Fibroblast of the aortic adventitia (primary cell): Measurements from ENCODE around the gene PGF. TPM values are rescaled to one million over a fixed set of nuclear protein-coding genes. Genes with fewer than 3 reads are reported as not detected.
"Not testable (repeated sequence)": the region's sequence is repeated elsewhere in the genome, so short reads cannot be mapped to it uniquely, and the experiment has no call there.

Experiments
- DNase-seq: peaks from one replicate; pipeline ENCODE4 v3.0.0-alpha.2; 2010; ENCODE audit warnings: low read depth
- H3K4me3 ChIP-seq: 2 replicates; pipeline ENCODE4 v1.5.1; 2011; ENCODE audit warnings: low read depth, mild to moderate bottlenecking, control low read depth, low read length, moderate library complexity
- total RNA-seq: library from RNA; depleted of rRNA; stranded (reverse); fragments of >200 nt; gene quantifications from 2 replicates; pipeline ENCODE4 v1.2.3, GENCODE V29; 2012; ENCODE audit warnings: low replicate concordance
- TF ChIP-seq, protein P1 (sequence below): IDR thresholded peaks from 2 replicates; pipeline ENCODE4 v1.5.1; 2011; ENCODE audit warnings: mild to moderate bottlenecking, low read length, control low read depth, inconsistent platforms; ENCODE audit not compliant: insufficient read depth

Gene PGF
- 0.36 and 2.1 TPM in 2 replicates for total RNA-seq

DNA sequence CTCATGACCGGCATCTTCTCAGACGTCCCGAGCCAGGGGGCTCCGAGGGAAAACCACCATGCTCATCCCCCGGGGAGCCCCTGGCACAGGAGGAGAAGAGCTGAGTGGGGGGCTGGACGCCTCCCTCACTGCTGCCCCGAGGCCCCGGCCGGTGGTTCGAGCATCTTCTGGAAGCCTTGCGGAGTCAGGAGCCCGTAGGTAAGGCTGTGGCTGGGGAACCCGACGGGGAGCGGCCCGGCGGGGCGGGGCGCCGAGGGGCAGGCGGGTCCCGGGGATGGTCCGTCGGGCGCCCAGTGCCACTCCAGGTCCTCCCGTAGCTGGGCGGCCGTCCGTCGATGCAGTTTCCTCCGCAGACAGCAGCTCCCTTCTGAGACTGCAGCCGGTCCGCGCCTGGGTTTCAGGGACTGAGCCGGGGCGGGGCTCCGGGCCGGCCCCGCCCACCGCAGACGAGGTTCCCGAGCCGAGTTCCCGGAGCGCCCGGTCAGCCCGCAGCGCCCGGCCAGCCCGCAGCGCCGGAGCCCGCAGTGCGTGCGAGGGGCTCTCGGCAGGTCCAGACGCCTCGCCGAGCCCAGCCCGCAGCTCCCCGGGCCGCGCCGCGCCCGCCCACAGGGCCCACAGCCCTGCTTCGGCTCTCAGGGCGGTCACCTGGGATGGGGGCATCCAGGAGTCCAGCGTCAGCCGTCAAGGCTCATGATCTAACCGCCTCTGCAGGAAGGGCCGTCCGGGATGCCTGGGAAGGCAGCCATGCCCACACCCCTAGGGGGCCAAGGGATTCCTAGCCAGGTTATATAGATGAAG, at the start of gene PGF:
Gene PGF (minus strand): TSS at position 369 of the 798 bp plus-strand sequence. CDS start 355 bp downstream, at position 14.
- no peak for DNase-seq
- H3K4me3 ChIP-seq = peak within 1 kb of the TSS; percentile 61
- TF ChIP-seq, protein P1, sequence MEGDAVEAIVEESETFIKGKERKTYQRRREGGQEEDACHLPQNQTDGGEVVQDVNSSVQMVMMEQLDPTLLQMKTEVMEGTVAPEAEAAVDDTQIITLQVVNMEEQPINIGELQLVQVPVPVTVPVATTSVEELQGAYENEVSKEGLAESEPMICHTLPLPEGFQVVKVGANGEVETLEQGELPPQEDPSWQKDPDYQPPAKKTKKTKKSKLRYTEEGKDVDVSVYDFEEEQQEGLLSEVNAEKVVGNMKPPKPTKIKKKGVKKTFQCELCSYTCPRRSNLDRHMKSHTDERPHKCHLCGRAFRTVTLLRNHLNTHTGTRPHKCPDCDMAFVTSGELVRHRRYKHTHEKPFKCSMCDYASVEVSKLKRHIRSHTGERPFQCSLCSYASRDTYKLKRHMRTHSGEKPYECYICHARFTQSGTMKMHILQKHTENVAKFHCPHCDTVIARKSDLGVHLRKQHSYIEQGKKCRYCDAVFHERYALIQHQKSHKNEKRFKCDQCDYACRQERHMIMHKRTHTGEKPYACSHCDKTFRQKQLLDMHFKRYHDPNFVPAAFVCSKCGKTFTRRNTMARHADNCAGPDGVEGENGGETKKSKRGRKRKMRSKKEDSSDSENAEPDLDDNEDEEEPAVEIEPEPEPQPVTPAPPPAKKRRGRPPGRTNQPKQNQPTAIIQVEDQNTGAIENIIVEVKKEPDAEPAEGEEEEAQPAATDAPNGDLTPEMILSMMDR = no peak

DNA sequence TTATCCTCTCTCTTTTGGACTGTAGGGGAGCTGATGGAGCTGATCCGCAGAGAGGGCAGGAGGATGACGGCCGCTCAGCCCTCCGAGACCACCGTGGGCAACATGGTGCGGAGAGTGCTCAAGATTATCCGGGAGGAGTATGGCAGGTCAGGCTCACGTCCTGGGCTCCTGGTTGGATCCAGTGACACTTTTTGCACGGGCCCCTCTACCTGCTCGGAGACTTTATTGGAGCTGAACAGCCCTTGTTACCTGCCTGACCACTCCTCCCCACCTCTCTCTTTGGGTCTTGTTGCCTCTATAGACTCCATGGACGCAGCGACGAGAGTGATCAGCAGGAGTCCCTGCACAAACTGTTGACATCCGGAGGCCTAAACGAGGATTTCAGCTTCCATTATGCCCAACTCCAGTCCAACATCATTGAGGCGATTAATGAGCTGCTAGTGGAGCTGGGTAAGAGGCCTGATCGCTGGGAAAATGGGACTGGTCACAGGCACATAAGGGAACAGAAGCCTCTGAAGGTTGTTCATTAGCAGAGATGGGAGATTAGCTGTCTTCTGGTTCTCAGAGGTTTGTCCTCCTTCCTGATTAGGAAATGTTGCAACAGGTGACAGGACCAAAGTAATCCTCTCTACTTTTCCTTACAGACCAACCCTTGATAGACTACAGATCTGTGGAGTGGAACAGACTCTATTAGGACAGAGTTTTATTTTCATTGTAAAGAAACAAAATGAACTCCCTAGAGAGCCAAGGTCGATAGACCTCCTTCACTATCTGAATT, 48.0 kb upstream of the PGF start:
- no peak for DNase-seq
- TF ChIP-seq, protein P1 = no peak
- H3K4me3 ChIP-seq = peak overlapping the region; percentile 96

DNA sequence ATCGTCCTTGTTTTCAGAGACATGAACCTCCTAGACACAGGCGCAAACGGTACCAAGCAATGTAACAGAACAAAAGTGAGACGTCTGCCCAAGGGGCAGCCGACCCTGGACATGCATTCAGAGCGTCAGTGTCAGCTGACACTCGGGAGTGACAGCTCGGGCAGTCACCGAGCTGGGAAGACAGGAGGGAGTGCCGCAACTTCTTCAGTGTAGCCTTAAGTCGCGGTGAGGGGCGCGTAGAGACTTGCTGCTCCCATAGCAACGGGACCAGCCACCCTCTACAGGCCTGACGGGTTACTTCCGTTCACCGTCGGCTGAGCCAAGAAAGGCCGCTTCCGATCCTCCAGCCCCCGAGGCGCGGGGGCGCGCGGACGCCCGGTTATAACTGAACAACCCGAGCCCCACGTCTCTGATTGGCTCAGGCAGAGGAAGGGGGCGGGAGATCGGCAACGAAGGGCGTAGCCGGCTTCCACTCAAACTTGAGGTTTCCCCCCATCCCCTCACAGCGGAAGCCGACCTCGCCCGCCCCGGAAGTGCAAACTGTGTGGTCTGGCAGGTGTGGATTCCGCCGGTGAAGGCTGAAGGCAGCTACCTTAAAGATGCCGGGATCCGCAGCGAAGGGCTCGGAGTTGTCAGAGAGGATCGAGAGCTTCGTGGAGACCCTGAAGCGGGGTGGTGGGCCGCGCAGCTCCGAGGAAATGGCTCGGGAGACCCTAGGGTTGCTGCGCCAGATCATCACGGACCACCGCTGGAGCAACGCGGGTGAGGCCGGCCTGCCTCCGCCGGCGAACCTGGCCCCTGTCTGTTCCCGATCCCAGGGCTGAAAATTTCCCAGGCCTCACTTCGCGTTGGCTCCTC, 47.2 kb upstream of the PGF start, which contains the start of gene EIF2B2:
Gene EIF2B2 (plus strand): TSS at position 530 of the 858 bp plus-strand sequence. CDS start 70 bp downstream, at position 600.
- DNase-seq = peak; percentile 93
- TF ChIP-seq, protein P1 = peak; percentile 15
- peak within 1 kb of the TSS; percentile 96 for H3K4me3 ChIP-seq

DNA sequence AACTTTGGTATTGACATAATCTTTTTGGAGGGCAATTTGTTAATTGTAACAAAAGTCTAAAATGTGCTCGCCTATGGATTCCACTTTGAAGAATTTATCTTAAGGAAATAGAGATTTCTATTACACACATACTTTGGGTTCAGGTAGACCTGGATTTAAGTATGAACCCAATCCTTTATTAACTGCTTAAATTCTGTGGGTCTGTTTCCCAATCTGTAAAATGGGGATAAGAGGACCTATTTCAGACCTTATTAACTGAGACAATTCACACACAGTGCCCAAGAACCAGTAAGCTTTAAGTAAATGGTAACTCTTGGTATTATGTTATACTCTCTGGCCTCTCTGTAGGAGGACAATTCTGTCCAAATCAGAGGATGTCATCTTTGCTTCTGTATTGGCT, 46.5 kb upstream of the PGF start:
- H3K4me3 ChIP-seq = peak overlapping the region; percentile 96
- TF ChIP-seq, protein P1 = no peak
- no peak for DNase-seq

DNA sequence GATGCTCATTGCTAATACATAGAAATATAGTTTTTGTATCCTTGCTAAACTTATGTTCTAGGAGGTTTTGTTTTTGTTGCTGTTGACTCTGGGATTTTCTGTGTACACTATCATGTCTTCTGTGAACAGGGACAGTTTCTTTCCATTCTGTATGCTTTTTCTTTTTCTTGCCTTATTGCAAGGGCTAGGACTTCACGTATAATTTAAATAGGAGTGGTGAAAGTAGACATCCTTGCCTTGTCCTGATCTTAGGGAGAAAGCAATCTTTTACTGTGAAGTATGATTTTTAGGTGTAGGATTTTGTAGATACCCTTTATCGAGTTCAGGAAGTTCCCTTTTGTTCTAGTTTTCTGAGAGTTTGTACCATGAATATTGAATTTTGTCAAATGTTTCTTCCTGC, 45.9 kb upstream of the PGF start:
- no peak overlapping the region for H3K4me3 ChIP-seq
- TF ChIP-seq, protein P1 = no peak
- DNase-seq = no peak

DNA sequence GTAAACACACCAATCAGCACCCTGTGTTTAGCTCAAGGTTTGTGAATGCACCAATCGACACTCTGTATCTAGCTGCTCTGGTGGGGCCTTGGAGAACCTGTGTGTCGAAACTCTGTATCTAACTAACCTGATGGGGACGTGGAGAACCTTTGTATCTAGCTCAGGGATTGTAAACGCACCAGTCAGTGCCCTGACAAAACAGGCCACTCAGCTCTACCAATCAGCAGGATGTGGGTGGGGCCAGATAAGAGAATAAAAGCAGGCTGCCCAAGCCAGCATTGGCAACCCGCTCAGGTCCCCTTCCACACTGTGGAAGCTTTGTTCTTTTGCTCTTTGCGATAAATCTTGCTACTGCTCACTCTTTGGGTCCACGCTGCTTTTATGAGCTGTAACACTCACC, 40.4 kb upstream of the PGF start:
- H3K4me3 ChIP-seq, DNase-seq: not testable (repeated sequence)

DNA sequence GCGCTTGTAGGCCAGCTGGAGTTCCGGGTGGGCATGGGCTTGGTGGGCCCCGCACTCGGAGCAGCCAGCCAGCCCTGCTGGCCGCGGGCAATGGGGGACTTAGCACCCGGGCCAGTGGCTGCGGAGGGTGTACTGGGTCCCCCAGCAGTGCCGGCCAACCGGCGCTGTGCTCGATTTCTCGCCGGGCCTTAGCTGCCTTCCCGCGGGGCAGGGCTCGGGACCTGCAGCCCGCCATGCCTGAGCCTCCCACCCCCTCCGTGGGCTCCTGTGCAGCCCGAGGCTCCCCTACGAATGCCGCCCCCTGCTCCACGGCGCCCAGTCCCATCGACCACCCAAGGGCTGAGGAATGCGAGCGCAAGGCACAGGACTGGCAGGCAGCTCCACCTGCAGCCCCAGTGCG, 38.8 kb upstream of the PGF start:
- DNase-seq, H3K4me3 ChIP-seq: not testable (repeated sequence)
